Stomach (tissue), 4 donors: ENCODE measurements around the gene DMRT2.

Source experiments
- CTCF ChIP-seq, 7 experiments: fragments of 450-650 bp in 4 of 7; fragments of 200-600 bp in 3 of 7; sonication (generic) in 3 of 7; IDR thresholded peaks; one replicate each; pipeline ENCODE4 v1.5.1; 2016 to 2019; ENCODE audit warnings: antibody characterized with exemption in 7 of 7, control low read depth in 2 of 7, mild to moderate bottlenecking in 1 of 7
- EP300 ChIP-seq: sonication (generic); formaldehyde crosslinking; IDR thresholded peaks from one replicate; pipeline ENCODE4 v1.6.1; 2017; ENCODE audit warnings: antibody characterized with exemption
- POLR2A ChIP-seq, 4 donors: fragments of 450-650 bp; IDR thresholded peaks; one replicate each; pipeline ENCODE4 v1.6.1; 2016; ENCODE audit warnings: antibody characterized with exemption in 4 of 4, control low read depth in 2 of 4, mild to moderate bottlenecking in 1 of 4, moderate library complexity in 1 of 4

DNA sequence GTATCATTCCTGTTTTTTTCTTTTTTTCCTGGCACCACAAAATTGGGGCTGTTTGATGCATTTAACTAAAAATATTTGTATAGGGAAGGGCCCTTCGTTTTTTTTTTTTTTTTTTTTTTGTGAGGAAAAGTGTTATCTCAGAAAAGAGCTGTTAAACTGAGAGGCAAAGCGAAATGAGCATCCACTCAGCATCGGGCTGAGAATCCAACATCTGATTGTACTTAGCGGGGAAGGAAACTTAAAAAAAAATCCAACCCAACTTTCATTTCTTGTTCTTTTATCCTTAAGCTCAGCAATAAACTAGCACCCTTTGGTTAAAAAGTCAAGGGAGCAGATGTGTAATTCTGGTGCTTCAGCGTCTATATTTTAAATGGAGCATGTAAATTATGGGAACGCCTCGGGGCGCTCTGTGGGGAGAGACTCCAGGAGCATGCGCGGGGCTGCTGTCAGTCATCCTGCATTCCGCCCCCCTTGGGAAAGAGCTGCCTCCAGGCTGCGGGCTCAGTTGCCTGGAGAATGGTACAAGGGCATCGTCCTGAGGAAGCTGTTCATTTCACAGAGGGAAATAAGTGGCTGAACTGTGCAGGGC lies 33.3 kb downstream of the DMRT2 start:
- TF ChIP-seq CTCF (IDR thresholded peaks at IDR 0.05) = no peak
- TF ChIP-seq POLR2A (IDR thresholded peaks at IDR 0.05) = no peak
- TF ChIP-seq EP300 = no peak
